Neural progenitor cell (in vitro differentiated cells): ENCODE results near the gene WDR48. TPM values are rescaled to one million over a fixed set of nuclear protein-coding genes. Genes with fewer than 3 reads are reported as not detected.

Experiments
- DNase-seq: peaks from one replicate; pipeline ENCODE4 v3.0.0-alpha.2; 2016; ENCODE audit warnings: low spot score
- H2AFZ ChIP-seq: fragments of 200-600 bp; sonication (generic); replicated peaks from 2 replicates; pipeline ENCODE4 v1.6.1; 2016; ENCODE audit warnings: antibody characterized with exemption
- H3F3A ChIP-seq: fragments of 200-600 bp; sonication (generic); 2 replicates; pipeline ENCODE4 v1.6.1; 2016; ENCODE audit warnings: antibody characterized with exemption, low read depth
- H3K27ac ChIP-seq: fragments of 200-600 bp; sonication (generic); 2 replicates; pipeline ENCODE4 v1.5.1; 2016; ENCODE audit warnings: mild to moderate bottlenecking
- H3K27me3 ChIP-seq: fragments of 200-600 bp; sonication (generic); 2 replicates; pipeline ENCODE4 v1.6.1; 2016; ENCODE audit warnings: mild to moderate bottlenecking, moderate library complexity
- H3K36me3 ChIP-seq: fragments of 200-600 bp; sonication (generic); 2 replicates; pipeline ENCODE4 v1.5.1; 2016
- H3K4me1 ChIP-seq: fragments of 200-600 bp; sonication (generic); 2 replicates; pipeline ENCODE4 v1.6.1; 2016; ENCODE audit warnings: mixed run types
- H3K4me2 ChIP-seq: fragments of 200-600 bp; sonication (generic); 2 replicates; pipeline ENCODE4 v1.6.1; 2016
- H3K4me3 ChIP-seq: fragments of 200-600 bp; sonication (generic); 2 replicates; pipeline ENCODE4 v1.5.1; 2016
- H3K79me2 ChIP-seq: fragments of 200-600 bp; sonication (generic); 2 replicates; pipeline ENCODE4 v1.6.1; 2016; ENCODE audit warnings: low read depth
- H3K9ac ChIP-seq: fragments of 200-600 bp; sonication (generic); 2 replicates; pipeline ENCODE4 v1.6.1; 2016
- H3K9me3 ChIP-seq: fragments of 200-600 bp; sonication (generic); 2 replicates; pipeline ENCODE4 v1.5.1; 2016; ENCODE audit warnings: low read depth
- H4K20me1 ChIP-seq: fragments of 200-600 bp; sonication (generic); 2 replicates; pipeline ENCODE4 v1.6.1; 2016; ENCODE audit warnings: low read depth
- H3K27ac Mint-ChIP-seq: 3 replicates; pipeline ENCODE4 v1.8.0; 2021; ENCODE audit warnings: mixed read lengths
- H3K27me3 Mint-ChIP-seq: 2 replicates; pipeline ENCODE4 v1.8.0; 2022; ENCODE audit warnings: low read depth, mild to moderate bottlenecking, inconsistent platforms, moderate library complexity, mixed read lengths; ENCODE audit not compliant: insufficient read depth
- H3K36me3 Mint-ChIP-seq: 3 replicates; pipeline ENCODE4 v1.8.0; 2021; ENCODE audit warnings: mixed read lengths
- H3K4me1 Mint-ChIP-seq: 3 replicates; pipeline ENCODE4 v1.8.0; 2021; ENCODE audit warnings: mixed read lengths
- H3K4me3 Mint-ChIP-seq: 3 replicates; pipeline ENCODE4 v1.8.0; 2021; ENCODE audit warnings: mild to moderate bottlenecking, moderate library complexity, mixed read lengths
- H3K9me3 Mint-ChIP-seq: 3 replicates; pipeline ENCODE4 v1.8.0; 2020; ENCODE audit warnings: mixed read lengths
- EZH2 ChIP-seq: fragments of 200-600 bp; sonication (generic); IDR thresholded peaks from 2 replicates; pipeline ENCODE4 v1.6.1; 2017; ENCODE audit warnings: antibody characterized with exemption, mild to moderate bottlenecking, moderate library complexity
- EZH2phosphoT487 ChIP-seq: fragments of 200-600 bp; sonication (generic); IDR thresholded peaks from 2 replicates; pipeline ENCODE4 v1.6.1; 2017; ENCODE audit warnings: antibody characterized with exemption
- total RNA-seq: library from RNA; depleted of rRNA; stranded (reverse); fragments of >200 nt; gene quantifications from 2 replicates; pipeline ENCODE4 v1.2.3, GENCODE V29; 2015; ENCODE audit warnings: low replicate concordance
- TF ChIP-seq, protein P1 (sequence below): fragments of 200-600 bp; sonication (generic); IDR thresholded peaks from 2 replicates; pipeline ENCODE4 v1.5.1; 2017; ENCODE audit warnings: antibody characterized with exemption, mild to moderate bottlenecking

The WDR48 gene
- total RNA-seq, 1 donor from 2014 or later = 127 TPM

DNA sequence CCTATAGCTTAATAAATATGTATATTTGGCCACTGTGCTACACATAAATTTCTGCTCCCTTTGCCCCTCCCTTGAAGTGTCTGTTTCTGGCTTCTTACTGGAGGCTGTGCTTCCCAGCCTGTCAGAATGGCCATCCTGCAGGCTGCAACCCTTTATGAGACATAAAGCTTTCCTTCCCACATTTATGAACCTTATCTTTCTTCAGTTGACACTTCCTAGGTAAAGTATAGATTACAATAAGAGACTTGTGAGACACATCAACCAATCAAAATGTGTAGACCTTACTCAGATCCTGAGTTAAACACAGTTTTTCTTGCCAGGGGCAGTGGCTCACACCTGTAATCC lies 29.6 kb upstream of the WDR48 start:
- Mint-ChIP-seq H3K4me1 (no peaks in the 10 kb centered on the region), H3K9me3 (no peaks in the 10 kb centered on the region), H3K4me3 (no peak overlapping the region), H3K27me3 (peaks cover 6% of the 10 kb centered on the region), H3K36me3 (no peaks in the 10 kb centered on the region), H3K27ac (no peak overlapping the region)
- no peak overlapping the region for H3K9ac ChIP-seq
- no peaks in the 10 kb centered on the region for H3K4me1 ChIP-seq
- TF ChIP-seq EZH2 (no peak), EZH2phosphoT487 (no peak)
- TF ChIP-seq, protein P1, sequence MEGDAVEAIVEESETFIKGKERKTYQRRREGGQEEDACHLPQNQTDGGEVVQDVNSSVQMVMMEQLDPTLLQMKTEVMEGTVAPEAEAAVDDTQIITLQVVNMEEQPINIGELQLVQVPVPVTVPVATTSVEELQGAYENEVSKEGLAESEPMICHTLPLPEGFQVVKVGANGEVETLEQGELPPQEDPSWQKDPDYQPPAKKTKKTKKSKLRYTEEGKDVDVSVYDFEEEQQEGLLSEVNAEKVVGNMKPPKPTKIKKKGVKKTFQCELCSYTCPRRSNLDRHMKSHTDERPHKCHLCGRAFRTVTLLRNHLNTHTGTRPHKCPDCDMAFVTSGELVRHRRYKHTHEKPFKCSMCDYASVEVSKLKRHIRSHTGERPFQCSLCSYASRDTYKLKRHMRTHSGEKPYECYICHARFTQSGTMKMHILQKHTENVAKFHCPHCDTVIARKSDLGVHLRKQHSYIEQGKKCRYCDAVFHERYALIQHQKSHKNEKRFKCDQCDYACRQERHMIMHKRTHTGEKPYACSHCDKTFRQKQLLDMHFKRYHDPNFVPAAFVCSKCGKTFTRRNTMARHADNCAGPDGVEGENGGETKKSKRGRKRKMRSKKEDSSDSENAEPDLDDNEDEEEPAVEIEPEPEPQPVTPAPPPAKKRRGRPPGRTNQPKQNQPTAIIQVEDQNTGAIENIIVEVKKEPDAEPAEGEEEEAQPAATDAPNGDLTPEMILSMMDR = no peak
- H2AFZ ChIP-seq = no peak overlapping the region
- no peaks in the 10 kb centered on the region for H3F3A ChIP-seq
- no peaks in the 10 kb centered on the region for H3K27me3 ChIP-seq
- no peaks in the 10 kb centered on the region for H3K79me2 ChIP-seq
- no peaks in the 10 kb centered on the region for H3K9me3 ChIP-seq
- no peak overlapping the region for H3K4me3 ChIP-seq
- no peak overlapping the region for H3K27ac ChIP-seq
- H4K20me1 ChIP-seq = no peaks in the 10 kb centered on the region
- H3K36me3 ChIP-seq = no peaks in the 10 kb centered on the region
- H3K4me2 ChIP-seq = no peak overlapping the region
- DNase-seq = no peak

- Histone ChIP-seq H3K27me3 (no peaks in the 10 kb centered on the region), H3K4me2 (no peak overlapping the region), H3K4me1 (no peaks in the 10 kb centered on the region), H3F3A (no peaks in the 10 kb centered on the region), H2AFZ (no peak overlapping the region), H3K9ac (no peak overlapping the region), H3K36me3 (no peaks in the 10 kb centered on the region), H3K79me2 (no peaks in the 10 kb centered on the region), H3K4me3 (no peak overlapping the region), H4K20me1 (no peaks in the 10 kb centered on the region), H3K27ac (no peak overlapping the region), H3K9me3 (no peaks in the 10 kb centered on the region)
- TF ChIP-seq EZH2phosphoT487 = no peak
- TF ChIP-seq, protein P1 = no peak
- no peak for TF ChIP-seq EZH2
- H3K27me3 Mint-ChIP-seq = peaks cover 6% of the 10 kb centered on the region
- H3K4me3 Mint-ChIP-seq = no peak overlapping the region
- no peak overlapping the region for H3K27ac Mint-ChIP-seq
- H3K36me3 Mint-ChIP-seq = no peaks in the 10 kb centered on the region
- H3K4me1 Mint-ChIP-seq = peaks cover 3% of the 10 kb centered on the region
- H3K9me3 Mint-ChIP-seq = no peaks in the 10 kb centered on the region
- no peak for DNase-seq
Observed at GRCh38 chr3:39024497-39024896, 27.3 kb upstream of the WDR48 start.

- Histone ChIP-seq H3K4me1 (no peaks in the 10 kb centered on the region), H2AFZ (no peak overlapping the region), H3K27me3 (no peaks in the 10 kb centered on the region), H3F3A (no peaks in the 10 kb centered on the region), H3K9ac (no peak overlapping the region), H3K4me2 (no peak overlapping the region), H3K36me3 (no peaks in the 10 kb centered on the region), H3K79me2 (no peaks in the 10 kb centered on the region), H3K4me3 (no peak overlapping the region), H3K27ac (no peak overlapping the region), H4K20me1 (no peaks in the 10 kb centered on the region), H3K9me3 (no peaks in the 10 kb centered on the region)
- peaks cover 6% of the 10 kb centered on the region for H3K27me3 Mint-ChIP-seq
- no peak overlapping the region for H3K4me3 Mint-ChIP-seq
- H3K36me3 Mint-ChIP-seq = no peaks in the 10 kb centered on the region
- H3K4me1 Mint-ChIP-seq = peaks cover 8% of the 10 kb centered on the region
- H3K27ac Mint-ChIP-seq = no peak overlapping the region
- TF ChIP-seq EZH2phosphoT487 (no peak), EZH2 (no peak)
- TF ChIP-seq, protein P1 = no peak
- no peak for DNase-seq
- no peaks in the 10 kb centered on the region for H3K9me3 Mint-ChIP-seq
Observed at GRCh38 chr3:39025222-39025970, 26.4 kb upstream of the WDR48 start.
